GM19240 (cell line): Measurements from ENCODE around the gene ADAMTS3.
A peak's percentile ranks its signal among the peaks of the same experiment; 100 is the strongest.
"Not testable (repeated sequence)": the region's sequence is repeated elsewhere in the genome, so short reads cannot be mapped to it uniquely, and the experiment has no call there.

Experiments
- DNase-seq: peaks from one replicate; pipeline ENCODE4 v3.0.0; 2011; ENCODE audit warnings: low spot score; ENCODE audit not compliant: insufficient read length

ADAMTS3 gene

GRCh38 chr4:72553540-72554337 is 15.3 kb downstream of the ADAMTS3 start:
- DNase-seq, result no peak

GRCh38 chr4:72552447-72552846 is 16.6 kb downstream of the ADAMTS3 start:
- DNase-seq, result no peak

GRCh38 chr4:72546456-72546855 is 22.6 kb downstream of the ADAMTS3 start:
- DNase-seq, result no peak

GRCh38 chr4:72540694-72541093 is 28.3 kb downstream of the ADAMTS3 start:
- not testable (repeated sequence) for DNase-seq

GRCh38 chr4:72538006-72538405 is 31.0 kb downstream of the ADAMTS3 start:
- DNase-seq, result no peak

GRCh38 chr4:72536443-72536842 is 32.6 kb downstream of the ADAMTS3 start:
- no peak for DNase-seq

DNA sequence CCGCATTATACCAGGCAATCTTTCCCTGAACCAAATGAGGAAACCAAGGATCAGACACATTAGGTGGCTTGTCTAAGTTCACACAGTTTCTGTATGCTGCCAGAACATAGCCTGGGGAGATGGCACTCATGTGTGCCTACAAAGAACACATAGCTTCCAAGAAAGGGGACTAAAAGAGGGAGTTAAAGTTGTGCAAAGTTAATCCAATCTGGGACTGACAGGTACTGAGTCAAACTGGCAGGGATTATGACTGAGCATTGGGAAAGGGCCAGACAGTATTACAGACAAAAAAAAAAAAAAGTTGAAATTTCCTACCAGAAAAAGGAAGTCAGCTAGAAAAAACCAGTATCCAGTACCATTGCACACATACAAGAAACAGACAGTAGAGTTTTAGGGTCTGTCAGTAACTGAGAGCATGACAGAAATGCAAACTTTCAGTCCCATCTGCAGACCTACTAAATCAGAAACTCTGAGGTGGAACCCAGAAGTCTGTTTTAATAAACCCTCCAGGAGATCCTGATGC is 37.2 kb downstream of the ADAMTS3 start:
- DNase-seq, result no peak

DNA sequence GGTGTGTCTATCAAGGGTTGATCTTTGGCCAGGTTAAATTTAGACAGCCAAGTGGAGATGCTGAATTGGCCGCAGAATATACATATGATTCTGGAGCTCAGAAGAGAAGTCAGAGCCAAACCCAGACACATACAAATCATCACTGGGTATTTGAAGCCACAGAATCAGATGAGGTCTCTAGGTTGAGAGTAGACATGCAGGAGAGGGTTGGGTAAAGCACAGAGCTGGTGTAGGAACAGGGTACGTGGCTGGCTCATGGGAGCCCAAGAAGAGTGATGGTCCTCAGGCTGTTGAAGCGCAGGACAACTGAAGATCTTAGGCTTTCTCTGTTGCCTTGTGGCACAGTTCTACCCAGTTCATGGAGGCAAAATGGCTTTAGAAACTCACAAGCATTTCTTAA is 37.7 kb downstream of the ADAMTS3 start:
- DNase-seq, result no peak

DNA sequence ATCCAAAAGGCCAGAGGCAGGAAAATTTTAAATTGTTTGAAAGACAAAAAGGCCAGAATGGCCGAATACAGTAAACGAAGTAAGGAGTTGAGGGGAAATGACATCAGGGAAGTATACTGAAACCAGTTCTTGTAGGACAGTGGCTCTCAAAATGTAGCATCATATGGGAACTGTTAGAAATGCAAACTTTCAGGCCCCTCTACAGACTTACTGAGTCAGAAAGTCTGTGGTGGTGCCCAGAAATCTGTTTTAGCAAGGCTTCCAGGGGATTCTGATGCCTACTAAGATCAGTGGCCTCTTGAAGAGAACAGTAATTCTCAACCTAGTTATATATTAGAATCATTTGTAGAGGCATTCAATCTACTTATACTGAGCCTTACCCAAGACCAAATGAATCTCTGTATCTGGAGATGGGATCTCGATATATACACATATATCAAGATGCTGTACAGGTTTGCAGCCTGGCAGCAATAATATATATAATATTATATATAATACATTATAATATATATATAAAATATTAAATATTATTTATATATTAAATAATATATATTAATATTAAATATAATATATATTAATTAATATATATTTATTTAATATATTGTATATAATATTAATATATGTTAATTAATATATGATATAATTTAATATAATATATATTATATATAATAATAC is 39.7 kb downstream of the ADAMTS3 start:
- no peak for DNase-seq

DNA sequence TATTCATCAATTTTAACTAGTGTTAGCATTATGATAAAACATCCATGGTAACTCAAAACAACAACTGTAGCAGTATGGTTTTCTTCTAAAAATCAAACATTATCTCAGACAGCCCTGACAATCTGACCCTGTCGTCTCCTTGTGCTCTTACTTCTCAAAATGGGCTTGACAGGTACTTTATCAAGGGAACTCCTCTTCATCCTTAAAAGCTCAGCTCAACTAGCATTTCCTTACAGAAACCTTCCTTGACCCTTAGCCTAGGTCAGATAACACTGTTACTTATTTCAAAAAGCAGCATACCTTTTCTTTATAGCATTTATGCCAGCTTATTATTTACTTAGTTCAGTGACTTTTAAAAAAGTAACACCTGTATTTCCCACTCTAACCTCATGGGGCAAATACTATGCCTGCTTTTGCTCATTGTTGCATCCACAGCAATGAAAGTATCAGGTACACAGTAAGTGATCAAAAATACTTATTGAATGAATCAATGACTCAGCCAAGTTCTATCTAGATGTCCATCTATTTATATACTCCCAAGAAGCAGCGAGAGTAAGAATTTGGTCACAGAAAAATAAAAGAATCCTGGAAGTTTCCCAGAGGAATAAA is 41.9 kb downstream of the ADAMTS3 start:
- DNase-seq, result no peak

- DNase-seq, result no peak
Measured at GRCh38 chr4:72525938-72526337, 43.1 kb downstream of the ADAMTS3 start.

DNA sequence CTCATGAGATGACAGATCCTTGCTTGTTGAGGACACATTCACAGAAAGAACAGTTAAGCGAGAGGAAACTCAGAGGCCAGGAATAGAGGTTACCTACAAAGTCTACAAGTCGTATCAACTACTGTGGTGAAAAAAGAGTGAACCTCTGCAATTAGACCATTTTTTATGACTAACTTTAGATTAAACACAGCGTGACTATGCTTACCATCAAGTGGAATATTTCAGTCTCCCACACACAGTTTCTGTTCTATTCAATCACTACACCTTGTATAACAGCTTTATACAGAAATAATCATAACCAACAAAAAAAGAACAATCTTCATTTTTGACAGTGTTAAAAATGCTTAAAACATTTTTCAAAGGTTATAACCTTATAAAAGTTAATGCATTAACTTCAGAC is 46.6 kb downstream of the ADAMTS3 start:
- no peak for DNase-seq

DNA sequence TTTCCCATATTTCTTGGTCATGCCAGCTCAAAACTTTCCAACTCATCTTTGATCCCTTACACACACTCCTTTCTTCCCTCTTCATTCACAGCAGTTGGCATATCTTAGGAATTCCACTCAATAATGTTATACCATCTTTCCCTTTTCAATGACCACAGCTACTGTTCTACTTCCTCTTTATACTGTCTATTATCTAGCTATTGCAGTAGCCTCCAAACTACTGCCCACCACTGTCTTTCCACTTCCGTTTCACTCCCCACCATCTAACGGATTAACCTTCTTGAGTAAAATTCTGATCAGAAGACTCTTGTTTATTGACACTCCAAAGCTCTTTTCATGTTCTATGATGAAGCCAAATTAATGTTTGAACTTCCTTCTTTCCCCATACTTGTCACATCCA is 55.8 kb downstream of the ADAMTS3 start:
- DNase-seq, result no peak

DNA sequence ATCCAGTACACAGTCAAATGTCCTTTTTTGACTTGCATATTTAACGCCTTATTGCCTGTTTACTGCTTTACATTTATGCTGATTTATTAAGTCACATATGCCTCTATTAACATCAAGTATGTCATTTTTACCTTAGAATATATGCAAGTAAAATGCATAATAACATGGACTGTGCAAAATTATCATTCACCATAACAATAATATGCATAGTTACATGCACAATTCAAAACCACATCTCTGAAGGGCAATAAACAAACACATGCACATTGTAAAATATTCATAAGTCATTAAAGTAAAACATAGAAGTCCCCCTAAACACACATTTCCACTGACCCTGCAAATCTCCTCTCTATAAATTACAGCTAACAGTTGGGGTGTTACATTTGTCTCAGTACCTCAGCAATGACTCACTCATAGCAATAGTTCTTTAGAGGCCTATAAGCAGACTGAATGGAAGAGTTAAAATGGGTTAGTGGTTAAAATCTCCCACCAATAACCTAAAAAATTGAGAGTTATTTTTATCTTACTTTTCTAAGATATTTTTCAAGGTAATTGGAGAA is 61.1 kb downstream of the ADAMTS3 start:
- no peak for DNase-seq

DNA sequence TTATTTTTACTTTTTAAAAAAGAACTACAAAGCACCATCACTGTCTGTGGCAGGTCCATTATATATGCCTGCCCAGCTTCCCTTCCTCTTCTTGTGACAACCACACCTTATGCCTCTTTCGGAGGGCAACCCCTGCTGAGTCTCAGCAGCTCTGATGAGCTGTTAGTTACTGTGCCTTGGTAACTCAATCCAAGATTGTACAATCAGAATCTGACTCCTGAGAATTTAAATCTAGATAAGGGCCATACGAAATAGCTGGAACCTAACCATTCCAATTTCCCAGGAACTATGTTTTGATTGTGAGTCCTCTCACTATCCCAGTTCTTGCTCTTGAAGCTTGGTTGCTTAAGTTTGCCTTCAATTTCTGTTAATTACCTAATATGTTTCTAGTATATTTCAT is 61.9 kb downstream of the ADAMTS3 start:
- DNase-seq, result no peak

DNA sequence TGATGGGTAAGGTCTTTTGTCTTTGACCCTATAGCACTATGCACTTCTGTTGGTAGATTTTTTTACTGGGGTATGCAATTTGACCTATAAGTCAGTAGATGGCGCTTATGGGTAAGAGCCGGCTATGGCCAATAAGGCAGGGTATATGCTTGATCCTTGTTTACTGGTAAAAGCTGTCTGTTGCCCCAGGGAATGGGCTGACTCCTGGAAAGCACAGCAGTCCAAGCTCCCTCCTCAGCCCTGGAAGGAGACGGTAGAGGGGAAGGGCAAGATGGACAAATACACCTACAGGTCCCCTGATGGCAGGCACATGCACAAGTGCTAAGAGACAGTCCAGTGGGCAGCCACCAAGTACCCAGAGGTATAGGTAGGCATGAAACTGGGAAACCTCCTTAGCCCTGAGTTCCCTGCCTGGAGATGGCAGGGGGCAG is 63.7 kb downstream of the ADAMTS3 start:
- peak; percentile 1 for DNase-seq

- no peak for DNase-seq
Measured at GRCh38 chr4:72500214-72500613, 68.8 kb downstream of the ADAMTS3 start.

DNA sequence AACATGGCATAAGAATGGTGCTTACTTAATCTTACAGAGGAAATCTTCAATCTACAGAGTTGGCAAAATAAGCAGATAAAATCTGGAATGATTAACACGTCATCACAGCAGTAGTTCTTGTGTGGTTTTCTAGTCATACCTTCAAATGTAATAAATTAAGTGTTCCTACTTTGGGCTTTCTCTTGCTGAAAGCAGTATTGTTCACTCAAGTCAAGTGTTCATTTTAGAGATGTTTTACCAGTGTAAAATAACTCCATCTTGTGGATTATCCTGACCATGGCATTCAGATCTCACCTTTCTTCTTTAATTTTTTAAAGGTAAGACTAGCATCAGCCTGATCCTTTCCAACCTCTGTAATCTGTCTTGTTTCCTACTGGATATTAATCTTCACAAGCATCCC is 72.9 kb downstream of the ADAMTS3 start:
- no peak for DNase-seq

GRCh38 chr4:72494156-72494555 is 74.9 kb downstream of the ADAMTS3 start:
- no peak for DNase-seq

DNA sequence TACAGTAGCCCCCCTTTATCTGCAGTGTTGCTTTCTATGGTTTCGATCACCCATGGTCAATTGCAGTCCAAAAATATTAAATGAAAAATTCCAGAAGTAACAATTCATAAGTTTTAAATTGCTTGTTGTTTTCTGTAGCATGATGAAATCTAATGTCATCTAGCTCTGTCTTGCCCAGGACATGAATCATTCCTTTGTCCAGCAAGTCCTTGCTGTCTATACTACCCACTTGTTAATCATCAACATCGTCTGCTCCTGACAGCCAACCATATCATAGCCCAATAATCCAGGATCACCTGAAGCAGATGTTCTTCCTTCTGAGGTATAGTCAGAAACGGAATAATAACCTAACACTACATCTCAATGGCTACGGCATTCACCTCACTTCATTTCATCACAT is 79.8 kb downstream of the ADAMTS3 start:
- DNase-seq, result no peak

DNA sequence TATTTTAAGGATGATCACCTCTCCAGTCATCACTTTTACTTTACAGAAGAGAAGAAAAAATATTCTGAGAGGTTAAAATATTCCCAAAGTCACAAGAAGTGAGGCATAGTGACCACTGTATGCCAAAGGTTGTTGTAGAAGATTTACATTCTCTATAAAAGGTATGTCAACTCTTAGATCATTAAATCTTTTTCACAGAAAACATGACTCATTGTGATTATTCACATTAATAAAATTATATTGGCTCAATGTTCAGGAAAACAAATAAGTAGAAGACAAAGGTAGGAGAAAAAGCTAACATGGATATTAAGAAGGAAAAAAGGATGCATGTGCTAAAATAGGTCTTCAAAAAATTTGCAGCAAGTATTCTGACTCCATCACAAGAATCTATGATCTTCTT is 82.0 kb downstream of the ADAMTS3 start:
- DNase-seq, result no peak

DNA sequence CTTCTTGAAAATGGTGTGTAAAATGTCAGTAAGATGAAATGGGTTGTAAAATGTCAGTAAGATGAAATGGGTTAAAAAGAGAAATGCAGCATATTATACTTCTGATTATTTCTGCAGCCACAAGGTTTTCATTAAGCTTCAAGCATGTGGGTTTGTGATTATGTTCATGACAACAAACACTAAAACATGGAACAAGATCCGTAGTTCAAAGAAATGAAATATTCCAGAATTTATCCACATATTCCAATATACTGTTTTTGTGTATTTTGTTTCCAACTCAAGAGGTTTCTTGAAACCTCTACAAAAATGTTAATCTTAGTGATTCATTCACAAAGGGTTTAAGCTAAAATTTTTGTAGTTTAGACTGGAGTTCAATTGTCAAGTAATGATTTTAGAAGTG is 84.0 kb downstream of the ADAMTS3 start:
- DNase-seq, result no peak
